Body of pancreas (tissue), 4 donors: Measurements from ENCODE around the gene DLGAP5.

Experiments used
- POLR2A ChIP-seq, 3 donors: fragments of 450-650 bp; IDR thresholded peaks; one replicate each; pipeline ENCODE4 v1.6.1; 2016; ENCODE audit warnings: antibody characterized with exemption in 3 of 3, mild to moderate bottlenecking in 2 of 3
- TF ChIP-seq, protein P1 (sequence below), 7 experiments: fragments of 450-650 bp in 4 of 7; fragments of 200-600 bp in 3 of 7; sonication (generic) in 3 of 7; IDR thresholded peaks; one replicate each; pipeline ENCODE4 v1.5.1; 2016 to 2019; ENCODE audit warnings: antibody characterized with exemption in 7 of 7

DNA sequence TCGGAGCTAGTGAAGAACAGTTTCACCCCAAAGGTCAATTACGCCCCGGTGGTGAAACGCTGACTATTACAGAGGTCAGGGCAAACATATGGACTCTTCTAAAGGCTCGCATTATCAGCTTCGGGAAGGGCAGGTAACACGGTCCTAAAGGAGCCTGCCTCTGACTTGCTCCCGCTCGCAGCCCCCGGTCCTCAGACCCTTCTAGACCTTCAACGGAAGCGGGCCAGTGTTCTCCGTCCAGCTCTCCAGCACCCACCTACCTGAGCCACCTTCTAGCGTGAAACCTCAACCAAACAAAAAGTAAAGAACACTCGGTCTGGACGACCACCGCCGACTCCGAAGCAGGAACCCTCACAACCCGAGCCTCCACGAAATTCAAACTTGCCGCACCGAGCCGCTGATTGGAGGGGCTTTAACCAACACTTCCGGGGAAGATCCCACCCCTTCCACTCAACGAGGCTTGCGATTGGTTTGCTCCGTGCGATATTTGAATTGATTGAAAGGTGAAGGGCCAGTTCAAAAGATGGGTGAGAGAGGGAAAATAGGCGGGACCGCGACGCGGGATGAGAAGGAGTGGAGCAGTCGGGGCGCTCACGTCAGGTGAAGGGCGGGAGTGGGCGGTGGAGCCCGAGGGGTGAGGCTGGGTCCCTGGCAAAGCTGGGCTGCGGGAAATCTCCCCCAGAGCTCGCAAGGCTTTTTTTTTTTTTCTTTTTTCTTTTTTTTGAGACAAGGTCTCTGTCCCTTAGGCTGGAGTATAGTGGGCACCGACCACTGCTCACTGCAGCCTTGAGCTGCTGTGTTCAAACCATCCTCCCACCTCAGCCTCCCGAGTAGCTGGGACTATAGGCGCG lies at the start of gene DLGAP5:
- TF ChIP-seq, protein P1, sequence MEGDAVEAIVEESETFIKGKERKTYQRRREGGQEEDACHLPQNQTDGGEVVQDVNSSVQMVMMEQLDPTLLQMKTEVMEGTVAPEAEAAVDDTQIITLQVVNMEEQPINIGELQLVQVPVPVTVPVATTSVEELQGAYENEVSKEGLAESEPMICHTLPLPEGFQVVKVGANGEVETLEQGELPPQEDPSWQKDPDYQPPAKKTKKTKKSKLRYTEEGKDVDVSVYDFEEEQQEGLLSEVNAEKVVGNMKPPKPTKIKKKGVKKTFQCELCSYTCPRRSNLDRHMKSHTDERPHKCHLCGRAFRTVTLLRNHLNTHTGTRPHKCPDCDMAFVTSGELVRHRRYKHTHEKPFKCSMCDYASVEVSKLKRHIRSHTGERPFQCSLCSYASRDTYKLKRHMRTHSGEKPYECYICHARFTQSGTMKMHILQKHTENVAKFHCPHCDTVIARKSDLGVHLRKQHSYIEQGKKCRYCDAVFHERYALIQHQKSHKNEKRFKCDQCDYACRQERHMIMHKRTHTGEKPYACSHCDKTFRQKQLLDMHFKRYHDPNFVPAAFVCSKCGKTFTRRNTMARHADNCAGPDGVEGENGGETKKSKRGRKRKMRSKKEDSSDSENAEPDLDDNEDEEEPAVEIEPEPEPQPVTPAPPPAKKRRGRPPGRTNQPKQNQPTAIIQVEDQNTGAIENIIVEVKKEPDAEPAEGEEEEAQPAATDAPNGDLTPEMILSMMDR (IDR thresholded peaks at IDR 0.05) = no peak
- peak in 2 of 3 donors; percentile 51 to 59 for TF ChIP-seq POLR2A (IDR thresholded peaks at IDR 0.05)
